ENCODE data around the gene ETHE1.

The ETHE1 gene

GRCh38 chr19:43462785-43463380, 64.1 kb downstream of the ETHE1 start:
- DNase-seq = no peak

- no peak for DNase-seq
These were observed 64.6 kb downstream of the ETHE1 start for GRCh38 chr19:43462383-43462782.

- DNase-seq = no peak
These were observed 65.7 kb downstream of the ETHE1 start for GRCh38 chr19:43461303-43461702.

GRCh38 chr19:43460362-43461016, 66.5 kb downstream of the ETHE1 start:
- DNase-seq = no peak

- DNase-seq = no peak
These were observed 69.2 kb downstream of the ETHE1 start for GRCh38 chr19:43457809-43458208.

Data from activated gamma-delta T cell (primary cell).